T-helper 22 cell (primary cell): ENCODE results near the gene DOCK2.

Experiments used
- DNase-seq: peaks from one replicate; pipeline ENCODE4 v3.0.0-alpha.2; 2020; ENCODE audit warnings: low read depth

Gene DOCK2

GRCh38 chr5:170126626-170127025 lies 489.6 kb downstream of the DOCK2 start:
- no peak for DNase-seq

GRCh38 chr5:170131235-170131634 lies 494.2 kb downstream of the DOCK2 start:
- no peak for DNase-seq

GRCh38 chr5:170132269-170132975 lies 495.3 kb downstream of the DOCK2 start:
- no peak for DNase-seq
